H1 (cell line): Measurements from ENCODE around the gene MACF1. TPM values are rescaled to one million over a fixed set of nuclear protein-coding genes. Genes with fewer than 3 reads are reported as not detected.

ENCODE experiments used
- CTCF ChIA-PET: fragments of 300-600 bp; sonication (Branson Sonifier 250); formaldehyde crosslinking; loops from one replicate; lab custom pipeline; 2021; ENCODE audit not compliant: partially characterized antibody; lab: Charles Lee
- POLR2A ChIA-PET: fragments of 300-600 bp; sonication (Branson Sonifier 250); formaldehyde crosslinking; loops from one replicate; lab custom pipeline; 2021; ENCODE audit warnings: inconsistent platforms; ENCODE audit not compliant: partially characterized antibody; lab: Charles Lee
- DNase-seq, 2 experiments: peaks; one replicate each; pipeline versions ENCODE4 v3.0.0 to v3.0.0-alpha.2; 2010 to 2022; ENCODE audit warnings: low spot score in 2 of 2, low read depth in 1 of 2, mixed read lengths in 1 of 2
- FAIRE-seq: peaks from 2 replicates; lab custom pipeline; 2011; peaks lifted over from hg19 to GRCh38; lab: Jason Lieb, UNC
- H2AFZ ChIP-seq: 2 replicates; pipeline ENCODE4 v1.8.1; 2012; ENCODE audit warnings: low read length, inconsistent platforms
- H2AK5ac ChIP-seq: 2 replicates; pipeline ENCODE4 v1.6.1; 2013; ENCODE audit warnings: low read depth, low read length
- H2BK120ac ChIP-seq: replicated peaks from 2 replicates; pipeline ENCODE3; 2013; ENCODE audit warnings: low read depth, low read length, inconsistent platforms
- H2BK12ac ChIP-seq: 2 replicates; pipeline ENCODE4 v1.6.1; 2013; ENCODE audit warnings: low read depth, low read length
- H2BK15ac ChIP-seq: 2 replicates; pipeline ENCODE4 v1.6.1; 2013; ENCODE audit warnings: low read length
- H2BK20ac ChIP-seq: 2 replicates; pipeline ENCODE4 v1.6.1; 2013; ENCODE audit warnings: low read length
- H2BK5ac ChIP-seq: 2 replicates; pipeline ENCODE4 v1.6.1; 2013; ENCODE audit warnings: low read depth, low read length
- H3K14ac ChIP-seq: 2 replicates; pipeline ENCODE4 v1.6.1; 2013; ENCODE audit warnings: inconsistent platforms; ENCODE audit not compliant: insufficient read length
- H3K18ac ChIP-seq: 2 replicates; pipeline ENCODE4 v1.6.1; 2013; ENCODE audit warnings: low read length; ENCODE audit errors: extremely low read depth
- H3K23ac ChIP-seq: 2 replicates; pipeline ENCODE4 v1.6.1; 2013; ENCODE audit warnings: inconsistent platforms; ENCODE audit not compliant: insufficient read length
- H3K23me2 ChIP-seq: 2 replicates; pipeline ENCODE4 v1.6.1; 2013; ENCODE audit warnings: low read depth, low read length
- H3K27ac ChIP-seq: 2 replicates; pipeline ENCODE4 v1.6.1; 2011; ENCODE audit warnings: low read depth, low read length, inconsistent platforms
- H3K27me3 ChIP-seq, 4 experiments: replicated peaks in 1 of 4; 1 replicate in 1 of 4; 2 replicates in 3 of 4; pipeline versions ENCODE4 v1.6.1 to v1.8.1; 2011 to 2013; ENCODE audit warnings: low read length in 3 of 4, mild to moderate bottlenecking in 3 of 4, inconsistent platforms in 2 of 4, mixed read lengths in 2 of 4, moderate library complexity in 1 of 4; ENCODE audit not compliant: control insufficient read depth in 3 of 4, insufficient read depth in 3 of 4; ENCODE audit errors: extremely low read depth in 1 of 4
- H3K36me3 ChIP-seq, 4 experiments: 2 replicates each; pipeline versions ENCODE4 v1.6.1 to v1.8.1; 2011 to 2013; ENCODE audit warnings: mild to moderate bottlenecking in 4 of 4, low read length in 3 of 4, moderate library complexity in 2 of 4, control low read depth in 1 of 4, inconsistent platforms in 1 of 4; ENCODE audit not compliant: insufficient read depth in 4 of 4, control insufficient read depth in 2 of 4
- H3K4ac ChIP-seq: replicated peaks from 2 replicates; pipeline ENCODE3; 2013; ENCODE audit warnings: low read length, low read depth, mixed read lengths, inconsistent platforms; ENCODE audit not compliant: insufficient read length
- H3K4me1 ChIP-seq, 4 experiments: replicated peaks in 1 of 4; 1 replicate in 1 of 4; 2 replicates in 3 of 4; pipeline versions ENCODE4 v1.6.1 to v1.8.1; 2011 to 2013; ENCODE audit warnings: low read length in 3 of 4, inconsistent platforms in 2 of 4, mixed read lengths in 1 of 4; ENCODE audit not compliant: insufficient read depth in 4 of 4, control insufficient read depth in 3 of 4
- H3K4me2 ChIP-seq, 2 experiments: 2 replicates each; pipeline versions ENCODE4 v1.6.1 to v1.8.1; 2011 to 2013; ENCODE audit warnings: low read depth in 2 of 2, low read length in 2 of 2, control low read depth in 1 of 2, inconsistent platforms in 1 of 2, mild to moderate bottlenecking in 1 of 2; ENCODE audit not compliant: insufficient read depth in 1 of 2
- H3K4me3 ChIP-seq, 4 experiments: fragments of 200-600, 300-600 bp in 1 of 4; sonication (generic), shearing (Covaris generic), sonication (Bioruptor Twin) in 1 of 4; 2 replicates each; pipeline versions ENCODE4 v1.5.1 to v1.8.1; 2011 to 2016; ENCODE audit warnings: low read length in 4 of 4, low read depth in 3 of 4, control low read depth in 2 of 4, inconsistent platforms in 2 of 4, mild to moderate bottlenecking in 2 of 4, mixed read lengths in 1 of 4, moderate library complexity in 1 of 4; ENCODE audit not compliant: insufficient read depth in 2 of 4; ENCODE audit errors: extremely low read depth in 1 of 4
- H3K56ac ChIP-seq: replicated peaks from 2 replicates; pipeline ENCODE3; 2013; ENCODE audit warnings: low read depth, mild to moderate bottlenecking, mixed read lengths, low read length, inconsistent platforms; ENCODE audit not compliant: insufficient read length
- H3K79me1 ChIP-seq: 2 replicates; pipeline ENCODE4 v1.6.1; 2013; ENCODE audit warnings: low read depth, low read length, control low read depth
- H3K79me2 ChIP-seq, 2 experiments: 2 replicates each; pipeline versions ENCODE4 v1.6.1 to v1.8.1; 2012 to 2013; ENCODE audit warnings: low read length in 2 of 2, mild to moderate bottlenecking in 2 of 2, inconsistent platforms in 1 of 2; ENCODE audit not compliant: insufficient read depth in 2 of 2, control insufficient read depth in 1 of 2
- H3K9ac ChIP-seq, 4 experiments: replicated peaks in 1 of 4; 1 replicate in 1 of 4; 2 replicates in 3 of 4; pipeline versions ENCODE4 v1.6.1 to v1.8.1; 2011 to 2013; ENCODE audit warnings: low read depth in 3 of 4, low read length in 3 of 4, control low read depth in 2 of 4, mild to moderate bottlenecking in 2 of 4, moderate library complexity in 2 of 4, inconsistent platforms in 1 of 4; ENCODE audit errors: extremely low read depth in 1 of 4
- H3K9me3 ChIP-seq, 2 experiments: 2 replicates each; pipeline versions ENCODE4 v1.6.1 to v1.8.1; 2012 to 2013; ENCODE audit warnings: mild to moderate bottlenecking in 2 of 2, moderate library complexity in 2 of 2, control low read depth in 1 of 2, inconsistent platforms in 1 of 2, low read depth in 1 of 2, low read length in 1 of 2, mixed read lengths in 1 of 2; ENCODE audit not compliant: insufficient read depth in 2 of 2
- H4K20me1 ChIP-seq, 2 experiments: replicated peaks in 1 of 2; 2 replicates each; pipeline versions ENCODE3 to v1.8.1; 2011 to 2013; ENCODE audit warnings: inconsistent platforms in 2 of 2, low read length in 2 of 2, mild to moderate bottlenecking in 1 of 2; ENCODE audit not compliant: insufficient read depth in 2 of 2, control insufficient read depth in 1 of 2
- H4K5ac ChIP-seq: 2 replicates; pipeline ENCODE4 v1.6.1; 2013; ENCODE audit warnings: low read length, low read depth, mixed read lengths, inconsistent platforms; ENCODE audit not compliant: insufficient read length
- H4K8ac ChIP-seq: 2 replicates; pipeline ENCODE4 v1.8.0; 2013; ENCODE audit warnings: mild to moderate bottlenecking, moderate library complexity, low read length, inconsistent platforms; ENCODE audit not compliant: insufficient read depth; ENCODE audit errors: extremely low read depth
- H4K91ac ChIP-seq: replicated peaks from 2 replicates; pipeline ENCODE3; 2013; ENCODE audit warnings: low read length, mixed read lengths, inconsistent platforms; ENCODE audit not compliant: insufficient read length
- BACH1 ChIP-seq: IDR thresholded peaks from 2 replicates; pipeline ENCODE4 v1.6.1; 2012; ENCODE audit warnings: low read length, improper control_type of control experiment
- CBX8 ChIP-seq: fragments of 300-800, 300-1000 bp; sonication (generic); IDR thresholded peaks from 2 replicates; pipeline ENCODE4 v1.7.1; 2016; ENCODE audit warnings: low read depth, low read length, borderline replicate concordance
- polyA plus RNA-seq, 7 experiments: library from polyadenylated mRNA; depleted of rRNA in 3 of 7; stranded (reverse) in 5 of 7; unstranded in 2 of 7; fragments of >200 nt in 5 of 7; fragments of 200-250 nt in 2 of 7; gene quantifications; 1 replicate in 5 of 7; 2 replicates in 1 of 7; 4 replicates in 1 of 7; pipeline versions ENCODE4 v1.2.1 to v1.2.3, GENCODE V29; 2011 to 2013; ENCODE audit warnings: missing spikeins in 2 of 7, mixed read lengths in 2 of 7
- total RNA-seq: library from RNA; stranded (reverse); fragmentation: NEBNext Ultra II Directional; extraction: Animal tissue kit (Norgen Biotek cat#: 25700); gene quantifications from 2 replicates; pipeline ENCODE4 v1.2.1, GENCODE V29; 2021

Gene MACF1
- total and polyA plus RNA-seq, 2 of the 8 experiments (the other 6 are each of a cell fraction or from before 2014, with no cell fraction given) = 59.8 to 285 TPM

DNA sequence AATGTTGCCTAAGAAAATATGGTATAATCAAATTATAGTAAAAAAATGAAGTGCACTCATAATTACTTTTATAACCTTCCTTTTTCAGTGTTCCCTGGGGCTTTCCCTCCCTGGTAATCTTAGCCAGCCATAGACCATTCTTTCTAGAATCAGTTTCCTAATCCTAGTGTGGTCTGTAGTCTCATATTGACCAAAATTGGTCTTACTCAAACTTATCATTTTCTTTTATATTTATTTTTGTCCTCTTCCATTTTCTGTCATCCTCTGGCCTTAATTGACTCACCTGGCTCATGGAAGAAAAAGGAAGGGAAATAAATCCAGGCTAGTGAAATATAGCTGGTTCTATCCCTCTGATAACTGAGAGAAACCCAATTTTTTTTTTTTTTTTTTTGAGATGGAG lies 216.0 kb downstream of the MACF1 start:
- no peaks in the 10 kb centered on the region for H3K9me3 ChIP-seq
- no peaks in the 10 kb centered on the region for H3K27me3 ChIP-seq
- no peak overlapping the region for H3K18ac ChIP-seq
- ChIA-PET POLR2A (interaction anchor here (0.7 to 1.4 kb wide), 3 partner anchors 9 to 33 kb away, joined by 3 to 4 read pairs (median 3); no protein-coding TSS in a partner anchor), CTCF (interaction anchor here (0.6 to 2.7 kb wide), 2 partner anchors 9 to 334 kb away, joined by 3 to 16 read pairs; no protein-coding TSS in a partner anchor)
- DNase-seq (no peak), FAIRE-seq (no peak)
- no peak overlapping the region for H4K8ac ChIP-seq
- H3K36me3 ChIP-seq = peaks cover 10 to 38% (median 23%) of the 10 kb centered on the region in 4 experiments; a peak in 7 of 8 replicates
- no peak overlapping the region for H3K23ac ChIP-seq
- H2AK5ac ChIP-seq = no peak overlapping the region
- no peak overlapping the region for H4K5ac ChIP-seq
- no peak overlapping the region for H2BK120ac ChIP-seq
- H3K23me2 ChIP-seq = no peaks in the 10 kb centered on the region
- peaks cover 3 to 4% of the 10 kb centered on the region in 2 experiments for H4K20me1 ChIP-seq
- no peak overlapping the region for H4K91ac ChIP-seq
- H3K27ac ChIP-seq = no peak overlapping the region
- peaks cover 0 to 3% (median 0%) of the 10 kb centered on the region in 4 experiments; a peak in 2 of 7 replicates for H3K4me1 ChIP-seq
- H2BK12ac ChIP-seq = no peak overlapping the region
- TF ChIP-seq BACH1 (no peak), CBX8 (no peak)
- H2BK5ac ChIP-seq = no peak overlapping the region
- H2BK20ac ChIP-seq = no peak overlapping the region
- no peak overlapping the region for H2AFZ ChIP-seq
- H3K79me2 ChIP-seq = peaks cover 0 to 48% of the 10 kb centered on the region in 2 experiments; a peak in 2 of 4 replicates
- H3K14ac ChIP-seq = no peak overlapping the region
- no peak overlapping the region for H3K4me2 ChIP-seq
- no peak overlapping the region for H2BK15ac ChIP-seq
- peaks cover 2% of the 10 kb centered on the region; the same call in 1 of the 2 replicates for H3K79me1 ChIP-seq
- H3K56ac ChIP-seq = no peak overlapping the region
- H3K4me3 ChIP-seq = no peak overlapping the region
- no peak overlapping the region for H3K4ac ChIP-seq
- H3K9ac ChIP-seq = no peak overlapping the region
